HG03097 (cell line): ENCODE measurements around the gene BICD1.

Experiments used
- ATAC-seq: cut with Tn5 transposase; IDR thresholded peaks from one replicate; pipeline ENCODE4 v1.9.1; 2021; ENCODE audit not compliant: unreplicated experiment, low FRiP score

The BICD1 gene

GRCh38 chr12:32100888-32101287 is 5.8 kb upstream of the BICD1 start:
- ATAC-seq, result no peak

DNA sequence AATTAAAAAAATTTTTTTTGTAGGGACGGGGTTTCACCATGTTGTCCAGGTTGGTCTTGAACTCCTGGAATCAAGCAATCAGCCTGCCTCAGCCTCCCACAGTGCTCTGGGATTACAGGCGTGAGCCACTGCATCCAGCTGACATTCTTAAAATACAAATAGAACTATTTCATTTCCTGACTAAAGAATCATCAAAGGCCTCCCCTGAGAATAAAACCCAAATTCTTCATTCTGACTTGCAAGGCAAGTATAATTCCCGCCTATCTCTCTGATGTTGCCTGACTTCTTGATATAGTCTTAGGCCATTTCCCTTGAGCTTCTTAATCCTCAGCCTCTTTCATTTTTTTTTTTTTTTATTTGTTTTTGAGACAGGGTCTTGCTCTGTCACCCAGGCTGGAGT is 4.4 kb upstream of the BICD1 start:
- ATAC-seq, result no peak

DNA sequence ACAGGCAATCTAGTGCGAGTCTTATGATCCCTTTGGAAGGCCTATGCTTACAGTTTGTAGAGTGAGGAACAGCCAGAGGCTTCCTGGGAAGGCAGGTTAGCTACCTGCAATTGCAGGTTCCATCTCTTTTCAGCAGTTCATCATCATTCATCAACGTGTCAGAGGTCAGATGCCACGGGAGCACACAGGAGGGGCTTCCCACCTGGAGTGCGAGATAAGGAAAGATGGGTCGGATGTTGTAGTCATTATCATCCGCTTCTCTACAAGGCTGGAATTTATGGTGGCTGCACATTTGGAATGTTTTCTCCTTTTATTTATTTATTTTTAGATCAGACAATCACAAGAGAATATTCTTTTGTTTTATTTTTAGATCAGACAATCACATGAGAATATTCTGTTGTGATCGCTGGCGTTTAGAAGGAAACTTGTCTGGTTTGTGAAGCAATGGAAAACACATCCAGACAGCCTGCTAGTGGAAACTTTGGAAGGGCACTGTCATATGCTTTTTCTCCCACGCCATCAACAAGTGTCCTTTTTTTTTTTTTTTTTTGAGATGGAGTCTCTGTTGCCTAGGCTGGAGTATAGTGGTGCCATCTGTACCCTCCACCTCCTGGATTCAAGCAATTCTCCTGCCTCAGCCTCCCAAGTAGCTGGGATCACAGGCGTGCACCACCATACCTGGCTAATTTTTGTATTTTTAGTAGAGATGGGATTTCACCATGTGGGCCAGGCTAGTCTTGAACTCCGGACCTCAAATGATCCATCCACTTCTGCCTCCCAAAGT is 1.9 kb upstream of the BICD1 start:
- ATAC-seq, result no peak

- ATAC-seq, result no peak
Observed at GRCh38 chr12:32105986-32106516, 596 bp upstream of the BICD1 start.

GRCh38 chr12:32107359-32108267 is 966 bp downstream of the BICD1 start:
- ATAC-seq, result no peak

DNA sequence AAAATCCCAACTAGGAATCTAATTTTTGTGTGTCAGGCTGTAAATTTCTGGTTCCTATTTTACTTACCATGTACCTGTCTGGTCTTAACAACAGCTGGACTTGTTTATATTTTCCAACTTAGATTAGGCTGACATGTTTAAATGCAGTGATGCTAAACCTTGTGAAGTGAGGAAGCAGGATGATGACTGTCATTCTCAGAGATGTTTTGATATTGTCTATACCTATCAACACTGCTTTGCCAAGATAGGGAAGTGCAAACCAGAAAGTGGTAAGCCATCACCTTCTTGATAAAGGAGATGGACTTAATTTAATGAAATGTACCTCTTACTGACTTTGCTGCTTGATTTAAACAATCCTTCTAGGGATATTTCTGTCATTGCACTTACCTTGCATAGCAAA is 2.1 kb downstream of the BICD1 start:
- no peak for ATAC-seq

DNA sequence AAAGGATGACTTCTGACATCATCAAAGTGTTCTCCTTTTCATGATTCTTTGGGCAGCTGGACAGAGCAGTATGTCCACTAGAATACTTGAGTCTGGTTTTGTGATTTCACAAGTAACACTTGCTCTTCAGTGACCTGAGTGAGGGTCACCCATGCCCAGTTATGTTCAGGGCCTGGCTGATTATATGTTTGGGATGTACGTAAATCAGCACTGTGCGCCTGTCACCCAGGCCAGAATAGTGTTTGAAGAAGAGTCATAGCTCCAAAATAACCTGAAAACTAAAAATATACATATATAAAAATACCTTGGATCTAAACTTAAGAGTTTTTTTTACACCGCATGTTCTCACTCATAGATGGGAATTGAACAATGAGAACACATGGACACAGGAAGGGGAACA is 3.8 kb downstream of the BICD1 start:
- no peak for ATAC-seq

DNA sequence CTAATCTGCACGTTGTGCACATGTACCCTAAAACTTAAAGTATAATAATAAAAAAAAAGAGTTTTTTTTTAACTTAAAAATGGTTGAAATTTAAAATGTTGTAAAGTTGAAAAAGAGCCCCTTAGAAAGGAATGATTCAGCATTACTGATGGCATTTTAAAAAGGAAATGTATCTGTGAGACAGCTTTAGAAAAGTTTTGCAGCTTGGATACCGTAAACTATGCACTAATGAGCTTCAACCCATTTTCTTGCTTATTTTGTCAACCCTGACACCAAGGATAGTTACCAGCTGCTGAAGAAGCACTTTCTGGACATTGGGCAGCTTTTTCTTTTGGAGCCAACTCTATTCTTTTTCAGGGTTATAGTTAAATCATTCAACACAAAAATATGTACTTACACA is 4.3 kb downstream of the BICD1 start:
- no peak for ATAC-seq

- no peak for ATAC-seq
Observed at GRCh38 chr12:32115404-32116104, 8.9 kb downstream of the BICD1 start.

GRCh38 chr12:32116897-32117296 is 10.2 kb downstream of the BICD1 start:
- no peak for ATAC-seq

DNA sequence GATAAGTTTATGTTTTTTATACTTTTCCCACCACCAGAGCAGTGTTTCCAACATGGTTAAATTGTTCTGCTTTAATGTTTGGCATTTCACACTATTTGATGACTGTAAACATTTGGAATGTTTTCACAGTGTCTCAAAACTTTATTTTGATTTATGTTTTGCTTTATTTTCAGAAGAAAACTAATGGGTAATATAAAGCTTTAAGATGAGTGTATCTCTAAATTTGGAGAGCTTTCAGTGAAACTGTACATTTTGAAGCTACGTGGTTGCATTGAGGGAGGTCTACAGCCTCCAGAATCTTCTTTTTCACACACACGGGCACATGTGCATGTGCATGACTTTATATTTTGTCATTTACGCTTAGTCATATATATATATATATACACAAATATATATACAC is 10.7 kb downstream of the BICD1 start:
- ATAC-seq, result no peak

DNA sequence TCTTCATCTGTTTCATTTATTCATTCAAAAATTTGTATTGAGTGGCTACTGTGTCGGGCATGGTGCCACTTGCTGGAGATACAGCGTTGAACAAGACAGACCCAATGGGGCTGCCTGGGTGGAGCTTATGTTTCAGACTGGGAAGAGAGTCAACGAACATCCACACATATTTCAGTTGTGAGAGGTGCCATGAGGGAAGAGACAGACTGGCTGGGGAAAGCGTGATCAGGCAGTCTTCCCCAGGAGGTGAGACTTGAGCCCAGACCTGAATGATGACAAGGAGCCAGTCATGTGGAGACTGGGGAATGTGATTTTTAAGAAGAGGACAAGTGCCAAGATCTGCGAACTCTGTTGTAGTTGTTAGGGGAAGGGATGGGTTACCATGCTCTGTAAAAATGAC is 12.2 kb downstream of the BICD1 start:
- no peak for ATAC-seq

DNA sequence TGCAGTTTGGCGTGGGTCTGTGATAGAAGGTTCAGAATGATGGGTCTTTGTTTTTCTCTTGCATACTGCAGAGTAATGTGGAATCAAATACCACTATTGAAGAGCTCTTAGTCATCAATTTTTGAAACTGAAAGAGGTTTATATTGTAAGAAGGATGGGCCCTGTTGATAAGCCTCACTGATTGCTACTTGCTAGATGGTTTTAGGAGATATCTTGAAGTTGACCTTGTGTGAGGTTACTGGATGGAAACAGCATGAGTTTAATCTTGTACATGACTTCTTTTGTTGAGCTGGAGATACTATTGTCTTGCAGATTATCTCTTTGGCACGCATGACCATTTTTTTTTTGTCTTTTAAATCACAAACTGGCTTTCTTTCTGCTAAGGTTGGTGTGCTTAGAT is 13.8 kb downstream of the BICD1 start:
- ATAC-seq, result peak; percentile 57

- ATAC-seq, result no peak
Observed at GRCh38 chr12:32124637-32125036, 18.0 kb downstream of the BICD1 start.

GRCh38 chr12:32125455-32126084 is 18.9 kb downstream of the BICD1 start:
- ATAC-seq, result no peak

- no peak for ATAC-seq
Observed at GRCh38 chr12:32126720-32127119, 20.1 kb downstream of the BICD1 start.

DNA sequence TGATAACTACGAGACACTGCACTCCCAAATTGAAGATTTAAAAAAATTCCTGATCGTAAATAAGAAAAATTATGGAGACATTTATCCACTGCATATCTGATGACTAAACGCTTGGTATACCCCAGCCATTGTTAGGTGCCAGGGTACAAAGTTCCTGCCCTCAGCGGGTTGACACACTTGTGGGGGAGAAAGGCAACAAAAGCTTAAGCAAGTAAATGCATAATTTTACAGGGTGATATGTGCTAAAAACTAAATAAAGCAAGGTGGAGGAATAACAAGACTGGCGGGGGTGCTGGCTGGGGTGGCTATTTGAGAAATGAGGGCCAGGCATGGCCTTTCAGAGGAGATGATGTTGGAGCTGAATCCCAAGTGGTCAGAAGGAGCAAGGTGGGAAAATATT is 25.0 kb downstream of the BICD1 start:
- no peak for ATAC-seq

GRCh38 chr12:32134101-32134888 is 27.6 kb downstream of the BICD1 start:
- ATAC-seq, result peak; percentile 63

DNA sequence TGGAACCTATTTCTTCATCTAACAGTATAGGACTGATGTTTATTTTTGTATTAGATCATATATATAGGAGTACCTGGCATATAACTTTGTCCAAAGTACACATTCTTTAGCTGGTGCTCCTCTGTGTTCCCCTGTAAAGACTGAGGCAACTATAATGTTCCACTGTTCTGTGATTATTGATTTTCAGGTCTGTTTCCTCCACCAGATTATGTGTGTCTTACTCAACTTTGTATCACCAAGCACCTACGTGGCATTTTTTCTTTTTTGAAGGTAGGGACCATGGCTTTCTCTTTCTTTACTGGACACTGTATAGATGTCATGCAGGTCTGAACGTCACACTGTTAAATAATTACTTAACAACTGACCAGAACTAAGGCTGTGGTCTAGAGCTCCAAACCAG is 29.3 kb downstream of the BICD1 start:
- ATAC-seq, result no peak

GRCh38 chr12:32136404-32136803 is 29.8 kb downstream of the BICD1 start:
- no peak for ATAC-seq
